Ammon's horn (tissue), 1 donor: ENCODE measurements around the gene CTDNEP1.

Experiments
- DNase-seq: peaks from one replicate; pipeline ENCODE4 v3.0.0-alpha.2; 2016; ENCODE audit warnings: low spot score

CTDNEP1 gene

GRCh38 chr17:7251661-7252175 is at the start of gene CTDNEP1:
Gene CTDNEP1, minus strand, starts transcription at chr17:7251734. Its CDS starts 438 bp downstream, at chr17:7251296.
- DNase-seq = peak; percentile 99

DNA sequence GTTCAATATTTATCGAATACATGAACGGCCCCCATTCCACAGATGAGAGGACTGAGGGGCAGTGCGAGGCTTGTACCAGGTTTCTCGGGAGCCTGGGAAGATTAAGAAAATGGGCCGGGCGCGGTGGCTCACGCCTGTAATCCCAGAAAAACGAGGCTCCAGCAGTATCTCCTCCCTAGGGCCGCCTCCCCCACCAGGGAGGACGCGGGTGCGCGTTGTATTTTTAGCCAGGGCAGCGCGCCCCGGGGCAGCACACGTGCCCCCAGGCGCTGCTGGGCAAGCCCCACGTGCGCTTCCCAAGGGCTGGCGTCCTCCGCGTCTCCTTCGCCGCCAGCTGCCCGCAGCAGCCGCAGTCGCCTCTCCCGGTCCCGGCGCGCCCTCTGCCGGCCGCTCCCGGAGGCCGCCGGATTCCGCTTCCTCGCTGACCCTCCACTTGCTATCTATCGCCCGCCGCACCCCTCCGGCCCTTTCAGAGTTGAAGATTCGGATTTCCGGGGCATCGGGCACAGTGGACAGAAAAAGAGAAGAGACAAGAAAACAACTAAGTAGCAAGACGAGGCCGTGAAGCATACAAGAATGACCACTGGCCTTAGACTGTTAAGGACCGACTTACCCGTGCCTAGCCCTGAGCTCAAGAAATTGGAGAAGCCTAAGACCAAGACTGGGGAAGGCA is 44.8 kb upstream of the CTDNEP1 start:
- DNase-seq = peak; percentile 83

- no peak for DNase-seq
Observed at GRCh38 chr17:7295230-7296180, 44.0 kb upstream of the CTDNEP1 start.

DNA sequence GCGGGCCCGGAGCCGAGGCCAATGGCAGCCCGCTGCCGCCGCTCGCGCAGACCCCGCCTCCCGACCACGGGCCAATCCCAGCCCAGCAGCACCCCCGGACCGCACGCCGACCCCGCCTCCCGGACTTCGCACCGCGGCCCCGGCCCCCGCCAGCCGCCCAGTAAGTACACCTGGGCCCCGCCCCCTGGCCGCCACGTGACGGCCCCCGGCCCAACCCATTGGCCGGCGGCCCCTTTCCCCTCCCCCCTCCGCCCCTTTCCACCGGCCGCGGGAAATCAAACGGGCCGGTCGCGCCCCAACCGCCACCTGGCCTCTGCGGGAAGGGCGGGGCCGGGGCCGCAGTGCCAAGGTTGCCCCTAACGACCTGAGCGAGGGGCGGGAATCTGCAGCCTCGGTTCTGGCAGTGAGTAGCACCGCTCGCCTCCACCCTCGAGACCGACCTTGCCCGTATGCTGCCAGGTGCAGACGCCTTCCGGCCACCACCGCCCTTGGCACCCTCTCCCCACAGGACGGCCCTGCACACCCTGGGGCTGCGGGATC is 43.1 kb upstream of the CTDNEP1 start, which contains the start of gene YBX2:
YBX2 (minus strand) TSS at position 26 of the 540 bp plus-strand sequence. CDS start 139 bp downstream, outside the sequence.
- peak; percentile 30 for DNase-seq

GRCh38 chr17:7293816-7294613 is 42.5 kb upstream of the CTDNEP1 start:
- no peak for DNase-seq

GRCh38 chr17:7293159-7293558 is 41.6 kb upstream of the CTDNEP1 start:
- no peak for DNase-seq

DNA sequence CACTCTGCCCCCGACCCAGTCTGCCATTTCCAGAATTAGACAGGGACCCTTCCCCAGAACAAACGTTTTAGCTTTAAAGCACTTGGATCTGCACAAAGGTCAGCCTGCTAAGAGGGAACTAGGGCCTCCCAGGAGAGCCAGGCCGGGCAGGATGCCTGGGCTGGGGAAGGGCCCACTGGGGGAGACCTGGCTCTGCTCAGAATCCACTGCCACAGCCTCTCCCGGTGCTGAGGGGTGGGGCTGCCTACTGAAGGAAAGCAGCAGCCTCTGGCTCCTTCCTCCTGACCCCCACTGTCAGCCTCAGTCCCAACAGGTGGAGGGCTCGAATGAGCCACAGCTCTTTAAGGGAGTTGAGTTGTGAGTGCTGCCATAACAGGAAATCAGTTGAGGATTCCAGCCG is 41.2 kb upstream of the CTDNEP1 start:
- DNase-seq = no peak

DNA sequence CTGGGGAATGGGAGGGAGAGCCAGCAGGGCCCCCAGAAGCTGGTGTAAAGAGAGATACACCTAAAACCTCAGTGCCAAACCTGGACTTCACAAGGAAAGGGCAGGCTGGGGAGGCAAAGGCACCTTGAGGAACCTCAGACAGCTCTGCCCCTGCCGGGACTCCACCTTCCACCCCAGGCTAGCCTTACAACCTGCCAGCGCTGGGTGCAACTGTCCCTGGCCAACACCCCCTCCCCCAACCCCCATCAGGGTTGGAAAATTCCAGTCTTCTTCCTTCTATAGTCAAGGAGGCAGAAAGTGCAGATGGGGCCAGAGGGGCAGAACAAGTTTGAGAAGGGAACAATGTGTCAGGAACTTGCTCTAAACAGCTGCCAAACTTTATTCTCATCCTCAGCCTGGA is 40.7 kb upstream of the CTDNEP1 start:
- DNase-seq = no peak

DNA sequence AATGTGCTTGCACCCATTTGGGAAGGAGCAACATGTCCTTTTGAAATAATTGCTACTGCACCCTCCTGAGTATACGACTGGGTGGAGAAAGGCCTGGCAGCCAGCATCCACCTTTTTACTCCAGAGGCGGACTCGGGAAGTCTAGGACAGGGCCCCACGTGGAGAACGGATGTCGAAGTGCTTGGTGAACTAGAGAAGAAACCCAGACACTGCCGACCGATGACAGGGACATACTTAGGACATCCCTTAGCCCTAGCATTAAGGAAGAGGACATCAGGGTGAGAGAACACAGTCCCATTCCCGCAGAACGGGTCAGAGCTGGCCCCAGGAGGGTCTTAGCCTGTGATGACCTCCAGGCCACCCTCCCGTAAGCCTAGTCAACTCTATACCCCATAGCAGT is 39.2 kb upstream of the CTDNEP1 start:
- no peak for DNase-seq

DNA sequence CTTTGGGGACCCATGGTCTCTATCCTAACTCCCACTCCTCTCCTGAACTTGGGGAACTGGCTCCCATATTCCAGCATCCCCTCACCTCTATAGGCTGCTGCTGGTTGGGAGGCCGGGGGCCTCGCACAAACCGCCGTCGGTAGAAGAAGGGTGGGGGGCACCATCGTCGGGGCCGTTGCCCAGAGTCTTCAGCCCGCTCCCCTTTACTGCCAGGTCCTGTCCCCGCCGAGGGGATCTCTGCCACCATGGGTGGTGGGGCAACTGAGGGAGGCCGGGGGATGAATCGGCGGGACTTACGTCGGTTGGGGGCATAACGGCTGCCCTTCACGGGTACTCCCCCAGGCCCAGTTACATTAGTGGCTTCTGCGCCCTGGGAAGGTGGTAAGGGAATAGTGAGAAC is 38.6 kb upstream of the CTDNEP1 start:
- no peak for DNase-seq

DNA sequence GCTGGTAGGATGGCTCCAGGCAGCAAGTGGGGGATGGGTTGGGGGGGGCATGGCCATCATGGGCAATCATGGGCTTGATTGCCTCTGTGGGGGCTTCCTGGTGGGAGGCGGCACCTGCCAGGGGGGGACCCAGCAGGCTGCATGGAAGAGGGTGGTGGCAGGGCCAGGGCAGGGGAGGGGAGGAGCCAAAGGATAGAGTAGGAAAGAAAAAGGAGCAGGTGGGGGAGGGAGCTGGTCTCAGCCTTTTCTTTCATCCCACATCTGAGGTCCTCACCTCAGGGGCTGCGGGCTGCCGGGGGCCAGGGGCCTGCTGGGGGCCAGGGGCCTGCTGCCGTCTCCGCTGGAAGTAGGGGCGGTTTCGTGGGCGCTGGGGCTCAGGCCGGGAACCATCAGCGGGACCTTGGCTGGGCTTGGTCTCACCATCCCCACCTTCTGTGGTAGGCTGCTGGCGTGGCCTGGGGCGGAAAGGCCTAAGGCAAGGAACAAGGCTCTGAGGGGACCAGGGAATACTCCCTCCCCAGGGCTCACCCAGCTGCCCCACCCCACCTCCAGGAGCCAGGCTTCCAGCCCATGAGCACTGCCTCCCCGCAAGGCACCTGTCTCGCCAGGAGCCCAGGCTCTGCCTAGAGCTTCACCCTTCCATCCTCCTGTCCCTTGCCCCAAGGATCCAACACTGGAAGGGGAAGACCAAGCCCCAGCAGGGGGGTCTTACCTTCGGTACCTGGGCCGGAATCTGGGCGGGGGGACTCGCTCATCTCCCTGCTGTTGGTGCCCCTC is 37.9 kb upstream of the CTDNEP1 start:
- no peak for DNase-seq

GRCh38 chr17:7285679-7286078 is 34.1 kb upstream of the CTDNEP1 start:
- no peak for DNase-seq

DNA sequence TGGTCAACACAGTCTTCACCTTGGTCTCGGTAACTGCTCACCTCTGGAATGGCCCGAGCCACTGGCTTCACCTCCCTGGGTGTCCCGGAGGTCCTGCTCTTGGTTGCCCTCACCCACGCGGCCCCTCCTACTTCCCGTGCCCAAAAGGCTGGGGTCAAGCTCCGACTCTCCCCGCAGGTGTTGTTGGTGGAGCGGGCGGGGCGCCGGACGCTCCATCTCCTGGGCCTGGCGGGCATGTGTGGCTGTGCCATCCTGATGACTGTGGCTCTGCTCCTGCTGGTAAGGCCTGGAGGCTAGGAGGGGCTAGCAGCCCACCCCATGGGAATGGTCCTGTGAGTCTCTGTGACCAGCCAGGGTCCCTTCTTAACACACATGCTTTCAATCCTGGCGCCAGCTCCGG is 33.4 kb upstream of the CTDNEP1 start:
- no peak for DNase-seq

DNA sequence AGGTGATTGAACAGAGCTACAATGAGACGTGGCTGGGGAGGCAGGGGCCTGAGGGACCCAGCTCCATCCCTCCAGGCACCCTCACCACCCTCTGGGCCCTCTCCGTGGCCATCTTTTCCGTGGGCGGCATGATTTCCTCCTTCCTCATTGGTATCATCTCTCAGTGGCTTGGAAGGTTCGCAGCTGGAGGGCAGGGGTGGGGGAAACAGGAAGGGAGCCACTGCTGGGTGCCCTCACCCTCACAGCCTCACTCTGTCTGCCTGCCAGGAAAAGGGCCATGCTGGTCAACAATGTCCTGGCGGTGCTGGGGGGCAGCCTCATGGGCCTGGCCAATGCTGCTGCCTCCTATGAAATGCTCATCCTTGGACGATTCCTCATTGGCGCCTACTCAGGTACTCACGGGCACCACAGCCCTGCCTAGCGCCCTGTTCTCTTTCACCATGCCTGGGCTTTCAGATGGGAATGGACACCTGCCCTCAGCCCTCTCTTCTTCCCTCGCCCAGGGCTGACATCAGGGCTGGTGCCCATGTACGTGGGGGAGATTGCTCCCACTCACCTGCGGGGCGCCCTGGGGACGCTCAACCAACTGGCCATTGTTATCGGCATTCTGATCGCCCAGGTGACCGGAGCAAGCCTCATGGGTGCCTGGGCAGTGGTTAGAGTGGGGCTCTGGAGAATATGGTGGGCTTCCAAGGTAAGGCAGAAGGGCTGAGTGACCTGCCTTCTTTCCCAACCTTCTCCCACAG is 32.1 kb upstream of the CTDNEP1 start:
- DNase-seq = no peak

GRCh38 chr17:7282752-7283321 is 31.3 kb upstream of the CTDNEP1 start:
- DNase-seq = no peak

DNA sequence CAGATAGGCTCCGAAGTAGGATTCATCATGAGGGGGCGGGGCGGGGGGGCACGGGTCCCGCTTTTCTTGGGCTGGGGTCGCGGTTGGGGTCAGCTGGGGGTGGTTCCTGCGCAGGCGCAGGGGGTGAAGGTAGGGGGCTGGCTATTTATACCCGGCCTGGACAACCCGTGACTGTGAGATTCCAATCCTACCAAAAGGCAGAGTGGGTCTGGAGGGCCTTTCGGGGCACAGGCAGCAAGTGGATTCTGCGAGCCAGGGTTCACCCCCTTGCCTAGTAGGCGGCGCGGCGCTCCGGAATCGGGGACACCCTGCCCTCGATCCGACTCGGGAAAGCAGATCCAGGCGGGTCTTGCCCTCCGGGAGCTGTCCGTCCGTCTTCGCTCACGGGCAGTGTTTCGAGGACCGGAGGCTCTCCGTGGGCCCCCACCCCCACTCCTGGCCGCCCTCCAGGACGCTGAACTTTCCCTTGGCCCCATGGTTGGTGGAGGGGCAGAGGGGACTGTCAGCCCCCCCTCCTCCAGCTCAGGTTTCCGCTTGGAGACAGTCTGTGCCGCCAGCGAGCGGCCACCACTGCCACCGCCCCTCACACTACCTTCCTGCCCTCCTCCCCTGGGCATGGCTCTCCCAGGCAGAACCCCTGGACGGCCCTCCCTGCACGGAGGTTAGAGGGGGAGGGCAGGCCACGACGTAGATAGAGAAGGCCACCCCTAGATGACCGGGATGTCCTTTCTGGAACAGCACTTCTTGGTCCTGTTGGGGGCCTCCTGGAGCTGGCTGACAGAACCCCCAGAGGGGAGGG is 30.6 kb upstream of the CTDNEP1 start:
- DNase-seq = no peak

DNA sequence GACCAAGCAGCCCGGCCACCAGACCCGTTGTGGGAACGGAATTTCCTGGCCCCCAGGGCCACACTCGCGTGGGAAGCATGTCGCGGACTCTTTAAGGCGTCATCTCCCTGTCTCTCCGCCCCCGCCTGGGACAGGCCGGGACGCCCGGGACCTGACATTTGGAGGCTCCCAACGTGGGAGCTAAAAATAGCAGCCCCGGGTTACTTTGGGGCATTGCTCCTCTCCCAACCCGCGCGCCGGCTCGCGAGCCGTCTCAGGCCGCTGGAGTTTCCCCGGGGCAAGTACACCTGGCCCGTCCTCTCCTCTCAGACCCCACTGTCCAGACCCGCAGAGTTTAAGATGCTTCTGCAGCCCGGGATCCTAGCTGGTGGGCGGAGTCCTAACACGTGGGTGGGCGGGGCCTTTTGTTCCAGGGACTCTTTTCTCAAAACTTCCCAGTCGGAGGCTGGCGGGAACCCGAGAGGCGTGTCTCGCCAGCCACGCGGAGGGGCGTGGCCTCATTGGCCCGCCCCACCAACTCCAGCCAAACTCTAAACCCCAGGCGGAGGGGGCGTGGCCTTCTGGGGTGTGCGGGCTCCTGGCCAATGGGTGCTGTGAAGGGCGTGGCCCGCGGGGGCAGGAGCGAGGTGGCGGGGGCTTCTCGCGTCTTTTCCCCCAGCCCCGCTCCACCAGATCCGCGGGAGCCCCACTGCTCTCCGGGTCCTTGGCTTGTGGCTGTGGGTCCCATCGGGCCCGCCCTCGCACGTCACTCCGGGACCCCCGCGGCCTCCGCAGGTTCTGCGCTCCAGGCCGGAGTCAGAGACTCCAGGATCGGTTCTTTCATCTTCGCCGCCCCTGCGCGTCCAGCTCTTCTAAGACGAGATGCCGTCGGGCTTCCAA is 29.8 kb upstream of the CTDNEP1 start, which contains the start of gene SLC2A4:
SLC2A4 (plus strand) TSS at position 645 of the 879 bp plus-strand sequence; CDS start at position 862, 217 bp downstream.
- DNase-seq = peak; percentile 83
